CD8-positive, alpha-beta memory T cell (primary cell): ENCODE results near the gene PRDM12. TPM values are rescaled to one million over a fixed set of nuclear protein-coding genes. Genes with fewer than 3 reads are reported as not detected.

ENCODE experiments used
- CTCF ChIA-PET: fragments of 350-600 bp; sonication (Branson Sonifier 250); formaldehyde crosslinking; loops from one replicate; lab custom pipeline; 2021; ENCODE audit warnings: antibody characterized with exemption; lab: Charles Lee
- POLR2A ChIA-PET: fragments of 350-600 bp; sonication (Branson Sonifier 250); formaldehyde crosslinking; loops from one replicate; lab custom pipeline; 2021; ENCODE audit warnings: antibody characterized with exemption; lab: Charles Lee
- DNase-seq, 5 donors: peaks; one replicate each; pipeline versions ENCODE4 v3.0.0 to v3.0.0-alpha.2; 2020 to 2022; ENCODE audit warnings: mixed read lengths in 1 of 5
- H3K27ac ChIP-seq: one replicate; pipeline ENCODE4 v1.7.0; 2013; ENCODE audit warnings: low read depth, mild to moderate bottlenecking, low read length, moderate library complexity
- H3K27me3 ChIP-seq: 2 replicates; pipeline ENCODE4 v1.7.0; 2013; ENCODE audit warnings: low read length, mild to moderate bottlenecking; ENCODE audit not compliant: insufficient read depth, poor library complexity, severe bottlenecking
- H3K36me3 ChIP-seq: 2 replicates; pipeline ENCODE4 v1.7.0; 2013; ENCODE audit warnings: mild to moderate bottlenecking, low read length, moderate library complexity; ENCODE audit not compliant: insufficient read depth
- H3K4me1 ChIP-seq: 2 replicates; pipeline ENCODE4 v1.7.0; 2013; ENCODE audit warnings: mild to moderate bottlenecking, low read length, moderate library complexity; ENCODE audit not compliant: insufficient read depth
- H3K4me3 ChIP-seq: 2 replicates; pipeline ENCODE4 v1.7.0; 2013; ENCODE audit warnings: mild to moderate bottlenecking, low read length
- H3K9me3 ChIP-seq: 2 replicates; pipeline ENCODE4 v1.7.0; 2013; ENCODE audit warnings: mild to moderate bottlenecking, low read length
- H3K27ac Mint-ChIP-seq, 8 donors: one replicate each; pipeline ENCODE4 v1.8.0; 2020 to 2021; ENCODE audit warnings: mixed read lengths in 8 of 8, mild to moderate bottlenecking in 6 of 8, inconsistent platforms in 3 of 8, moderate library complexity in 3 of 8
- H3K27me3 Mint-ChIP-seq, 2 donors: one replicate each; pipeline ENCODE4 v1.8.0; 2020 to 2021; ENCODE audit warnings: mixed read lengths in 2 of 2, mild to moderate bottlenecking in 1 of 2, moderate library complexity in 1 of 2
- H3K36me3 Mint-ChIP-seq, 3 donors: one replicate each; pipeline ENCODE4 v1.8.0; 2020 to 2021; ENCODE audit warnings: mixed read lengths in 3 of 3, inconsistent platforms in 1 of 3, mild to moderate bottlenecking in 1 of 3
- H3K4me1 Mint-ChIP-seq, 3 donors: one replicate each; pipeline ENCODE4 v1.8.0; 2020 to 2021; ENCODE audit warnings: mixed read lengths in 3 of 3, inconsistent platforms in 1 of 3, mild to moderate bottlenecking in 1 of 3
- H3K4me3 Mint-ChIP-seq, 7 donors: one replicate each; pipeline ENCODE4 v1.8.0; 2020 to 2021; ENCODE audit warnings: mixed read lengths in 7 of 7, mild to moderate bottlenecking in 6 of 7, moderate library complexity in 4 of 7, inconsistent platforms in 2 of 7
- H3K9me3 Mint-ChIP-seq, 5 donors: one replicate each; pipeline ENCODE4 v1.8.0; 2020 to 2022; ENCODE audit warnings: mixed read lengths in 5 of 5, mild to moderate bottlenecking in 3 of 5, moderate library complexity in 2 of 5, inconsistent platforms in 1 of 5
- polyA plus RNA-seq: library from polyadenylated mRNA; unstranded; fragments of 300-500 nt; fragmentation: Illumina TruSeq; gene quantifications from one replicate; pipeline ENCODE4 v1.2.3, GENCODE V29; 2021
- total RNA-seq, 2 experiments: library from RNA; stranded (reverse); gene quantifications; one replicate each; pipeline ENCODE4 v1.2.3, GENCODE V29; 2021

The PRDM12 gene
- total and polyA plus RNA-seq, 3 experiments from 2014 or later = 0.11 TPM; not detected in 2

GRCh38 chr9:130698514-130698913 lies 34.1 kb downstream of the PRDM12 start:
- Mint-ChIP-seq H3K9me3 (no peaks in the 10 kb centered on the region), H3K27ac (peak overlapping the region in 2 of 8 donors; percentile 42 to 69), H3K4me3 (peak overlapping the region in 2 of 7 donors; percentile 45 to 51), H3K4me1 (peaks cover 31 to 57% (median 37%) of the 10 kb centered on the region in 3 donors), H3K27me3 (no peaks in the 10 kb centered on the region), H3K36me3 (peaks cover 5 to 79% (median 24%) of the 10 kb centered on the region in 3 donors)
- H3K4me3 ChIP-seq = no peak overlapping the region
- peaks cover 14% of the 10 kb centered on the region for H3K4me1 ChIP-seq
- no peaks in the 10 kb centered on the region for H3K27me3 ChIP-seq
- DNase-seq = no peak
- no peaks in the 10 kb centered on the region for H3K9me3 ChIP-seq
- ChIA-PET CTCF (interaction anchor here (1.0 to 4.3 kb wide), 4 partner anchors 13 to 167 kb away, joined by 3 to 24 read pairs (median 6); no protein-coding TSS in a partner anchor), POLR2A (no interaction called here)
- no peak overlapping the region for H3K27ac ChIP-seq
- H3K36me3 ChIP-seq = peaks cover 54% of the 10 kb centered on the region

- Mint-ChIP-seq H3K4me3 (peak overlapping the region in 1 of 7 donors; percentile 11), H3K4me1 (peaks cover 26 to 52% (median 33%) of the 10 kb centered on the region in 3 donors), H3K27me3 (no peaks in the 10 kb centered on the region), H3K27ac (peak overlapping the region in 1 of 8 donors; percentile 69), H3K36me3 (peaks cover 5 to 82% (median 29%) of the 10 kb centered on the region in 3 donors), H3K9me3 (no peaks in the 10 kb centered on the region)
- ChIA-PET POLR2A (no interaction called here), CTCF (interaction anchor here (0.6 to 4.3 kb wide), 6 partner anchors 10 to 167 kb away, joined by 3 to 24 read pairs (median 6); no protein-coding TSS in a partner anchor)
- Histone ChIP-seq H3K27ac (no peak overlapping the region), H3K4me1 (peaks cover 13% of the 10 kb centered on the region), H3K9me3 (no peaks in the 10 kb centered on the region), H3K36me3 (peaks cover 59% of the 10 kb centered on the region), H3K27me3 (no peaks in the 10 kb centered on the region), H3K4me3 (no peak overlapping the region)
- no peak for DNase-seq
These were observed 34.7 kb downstream of the PRDM12 start for GRCh38 chr9:130699047-130699446.

GRCh38 chr9:130701059-130702022 lies 36.9 kb downstream of the PRDM12 start:
- Histone ChIP-seq H3K27me3 (no peaks in the 10 kb centered on the region), H3K4me3 (no peak overlapping the region), H3K36me3 (peaks cover 60% of the 10 kb centered on the region), H3K9me3 (no peaks in the 10 kb centered on the region), H3K27ac (no peak overlapping the region), H3K4me1 (no peaks in the 10 kb centered on the region)
- DNase-seq = peak; percentile 52 to 74 (median 61)
- Mint-ChIP-seq H3K27me3 (no peaks in the 10 kb centered on the region), H3K36me3 (peaks cover 5 to 85% (median 30%) of the 10 kb centered on the region in 3 donors), H3K27ac (peak overlapping the region in 3 of 8 donors; percentile 11 to 29 (median 21)), H3K9me3 (no peaks in the 10 kb centered on the region), H3K4me3 (no peak overlapping the region), H3K4me1 (peaks cover 12 to 33% (median 15%) of the 10 kb centered on the region in 3 donors)
- ChIA-PET CTCF (interaction anchor here (0.8 to 4.3 kb wide), 18 partner anchors 8 to 355 kb away, joined by 3 to 24 read pairs (median 4); partner anchors contain the start of gene EXOSC2), POLR2A (no interaction called here)

GRCh38 chr9:130703501-130703900 lies 39.1 kb downstream of the PRDM12 start:
- ChIA-PET CTCF (interaction anchor here (1.2 kb wide), 1 partner anchor 16 kb away, joined by 3 read pairs; no protein-coding TSS in a partner anchor), POLR2A (no interaction called here)
- no peak overlapping the region for H3K27ac ChIP-seq
- no peak for DNase-seq
- Mint-ChIP-seq H3K36me3 (peaks cover 0 to 68% (median 23%) of the 10 kb centered on the region in 3 donors), H3K27ac (no peak overlapping the region), H3K9me3 (no peaks in the 10 kb centered on the region), H3K4me1 (peaks cover 2 to 21% (median 6%) of the 10 kb centered on the region in 3 donors), H3K27me3 (no peaks in the 10 kb centered on the region), H3K4me3 (no peak overlapping the region)
- no peaks in the 10 kb centered on the region for H3K27me3 ChIP-seq
- H3K9me3 ChIP-seq = no peaks in the 10 kb centered on the region
- no peak overlapping the region for H3K4me3 ChIP-seq
- no peaks in the 10 kb centered on the region for H3K4me1 ChIP-seq
- peaks cover 42% of the 10 kb centered on the region for H3K36me3 ChIP-seq

GRCh38 chr9:130707225-130707976 lies 43.0 kb downstream of the PRDM12 start:
- H3K4me1 ChIP-seq = peaks cover 6% of the 10 kb centered on the region
- POLR2A ChIA-PET = interaction anchor here (0.8 to 1.1 kb wide), 2 partner anchors 14 kb away, joined by 3 to 4 read pairs; partner anchors contain the start of gene EXOSC2
- H3K9me3 Mint-ChIP-seq = no peaks in the 10 kb centered on the region
- DNase-seq = peak; percentile 55 to 77 (median 62)
- no peaks in the 10 kb centered on the region for H3K9me3 ChIP-seq
- peak overlapping the region in 3 of 8 donors; percentile 38 to 55 (median 53) for H3K27ac Mint-ChIP-seq
- CTCF ChIA-PET = interaction anchor here (0.7 to 5.5 kb wide), 13 partner anchors 11 to 339 kb away, joined by 3 to 39 read pairs (median 6); partner anchors contain the start of gene EXOSC2
- H3K36me3 Mint-ChIP-seq = peaks cover 0 to 38% (median 13%) of the 10 kb centered on the region in 3 donors
- no peak overlapping the region for H3K4me3 Mint-ChIP-seq
- no peaks in the 10 kb centered on the region for H3K27me3 Mint-ChIP-seq
- H3K27me3 ChIP-seq = no peaks in the 10 kb centered on the region
- H3K4me3 ChIP-seq = no peak overlapping the region
- no peak overlapping the region for H3K27ac ChIP-seq
- peaks cover 6 to 12% (median 7%) of the 10 kb centered on the region in 3 donors for H3K4me1 Mint-ChIP-seq
- peaks cover 14% of the 10 kb centered on the region for H3K36me3 ChIP-seq

- H3K4me1 Mint-ChIP-seq = peaks cover 29 to 37% (median 30%) of the 10 kb centered on the region in 3 donors
- H3K27me3 Mint-ChIP-seq = no peaks in the 10 kb centered on the region
- CTCF ChIA-PET = interaction anchor here (1.0 to 2.5 kb wide), 3 partner anchors 10 to 29 kb away, joined by 3 to 19 read pairs (median 6); partner anchors contain the start of gene EXOSC2
- Histone ChIP-seq H3K27me3 (no peaks in the 10 kb centered on the region), H3K27ac (no peak overlapping the region), H3K36me3 (no peaks in the 10 kb centered on the region), H3K4me1 (peaks cover 29% of the 10 kb centered on the region), H3K9me3 (no peaks in the 10 kb centered on the region), H3K4me3 (no peak overlapping the region)
- H3K36me3 Mint-ChIP-seq = peaks cover 0 to 15% (median 0%) of the 10 kb centered on the region in 3 donors
- H3K9me3 Mint-ChIP-seq = no peaks in the 10 kb centered on the region
- peak overlapping the region in 3 of 7 donors; percentile 9 to 79 (median 51) for H3K4me3 Mint-ChIP-seq
- H3K27ac Mint-ChIP-seq = peak overlapping the region in 1 of 8 donors; percentile 58
- POLR2A ChIA-PET = interaction anchor here (0.7 kb wide), 2 partner anchors 27 to 1928 kb away, joined by 3 to 5 read pairs; no protein-coding TSS in a partner anchor
- no peak for DNase-seq
These were observed 46.5 kb downstream of the PRDM12 start for GRCh38 chr9:130710822-130711352.

- DNase-seq = no peak
- H3K27me3 Mint-ChIP-seq = no peaks in the 10 kb centered on the region
- Histone ChIP-seq H3K36me3 (no peaks in the 10 kb centered on the region), H3K4me3 (no peak overlapping the region), H3K27ac (no peak overlapping the region), H3K4me1 (peaks cover 29% of the 10 kb centered on the region), H3K9me3 (no peaks in the 10 kb centered on the region), H3K27me3 (no peaks in the 10 kb centered on the region)
- H3K4me1 Mint-ChIP-seq = peaks cover 32 to 43% (median 36%) of the 10 kb centered on the region in 3 donors
- peak overlapping the region; percentile 8 to 91 (median 55) for H3K4me3 Mint-ChIP-seq
- no peaks in the 10 kb centered on the region for H3K9me3 Mint-ChIP-seq
- CTCF ChIA-PET = interaction anchor here (1.0 to 2.5 kb wide), 3 partner anchors 11 to 29 kb away, joined by 3 to 19 read pairs (median 6); partner anchors contain the start of gene EXOSC2
- H3K27ac Mint-ChIP-seq = peak overlapping the region in 5 of 8 donors; percentile 5 to 96 (median 57)
- POLR2A ChIA-PET = interaction anchor here (0.7 kb wide), 2 partner anchors 28 to 1927 kb away, joined by 3 to 5 read pairs; no protein-coding TSS in a partner anchor
- peaks cover 0 to 10% (median 0%) of the 10 kb centered on the region in 3 donors for H3K36me3 Mint-ChIP-seq
These were observed 47.1 kb downstream of the PRDM12 start for GRCh38 chr9:130711469-130711868.
